Activated CD8-positive, alpha-beta memory T cell treated with anti-CD3 and anti-CD28 coated beads for 36 hours (primary cell): Measurements from ENCODE around the gene NHLRC3. TPM values are rescaled to one million over a fixed set of nuclear protein-coding genes. Genes with fewer than 3 reads are reported as not detected.
"Not testable (repeated sequence)": the region's sequence is repeated elsewhere in the genome, so short reads cannot be mapped to it uniquely, and the experiment has no call there.

ENCODE experiments used
- CTCF ChIA-PET: fragments of 350-600 bp; sonication (Branson Sonifier 250); formaldehyde crosslinking; loops from one replicate; lab custom pipeline; 2021; ENCODE audit warnings: antibody characterized with exemption; lab: Charles Lee
- POLR2A ChIA-PET: fragments of 350-600 bp; sonication (Branson Sonifier 250); formaldehyde crosslinking; loops from one replicate; lab custom pipeline; 2021; ENCODE audit warnings: antibody characterized with exemption; lab: Charles Lee
- total RNA-seq, 2 experiments: library from RNA; stranded (reverse); gene quantifications; one replicate each; pipeline ENCODE4 v1.2.3, GENCODE V29; 2021

Gene NHLRC3
- 10 to 100 TPM; 16.5 to 17.1 TPM for total RNA-seq

GRCh38 chr13:39037880-39038568 is at the start of gene NHLRC3, which contains the start of gene PROSER1:
NHLRC3 (plus strand) TSS chr13:39038456; CDS start chr13:39038640, 184 bp downstream.
PROSER1 (minus strand) TSS chr13:39038089; CDS start chr13:39037242, 847 bp downstream.
- POLR2A ChIA-PET, result no interaction called here

GRCh38 chr13:38990693-38991092 is 47.6 kb upstream of the NHLRC3 start, which contains the start of gene STOML3:
STOML3 (minus strand) TSS chr13:38990831; CDS start chr13:38990721, 110 bp downstream.
- POLR2A ChIA-PET, result no interaction called here
- CTCF ChIA-PET, result no interaction called here

More at GRCh38 chr13:39037880-39038568, at the start of gene NHLRC3, which contains the start of gene PROSER1:
- CTCF ChIA-PET, result interaction anchor here (0.8 to 1.0 kb wide), 2 partner anchors 578 to 625 kb away, joined by 3 to 4 read pairs; no protein-coding TSS in a partner anchor

- CTCF ChIA-PET, result no interaction called here
- POLR2A ChIA-PET, result no interaction called here
These were observed 44.9 kb upstream of the NHLRC3 start for GRCh38 chr13:38993381-38993780.

GRCh38 chr13:38998739-38999138 is 39.5 kb upstream of the NHLRC3 start:
- CTCF ChIA-PET, result no interaction called here

GRCh38 chr13:39006371-39007111 is 31.7 kb upstream of the NHLRC3 start:
- CTCF ChIA-PET, POLR2A ChIA-PET: not testable (repeated sequence)

More at GRCh38 chr13:38998739-38999138, 39.5 kb upstream of the NHLRC3 start:
- POLR2A ChIA-PET, result no interaction called here

- CTCF ChIA-PET, result no interaction called here
- POLR2A ChIA-PET, result interaction anchor here (0.6 kb wide), 1 partner anchor 21 kb away, joined by 3 read pairs; no protein-coding TSS in a partner anchor
These were observed 25.6 kb upstream of the NHLRC3 start for GRCh38 chr13:39012608-39013007.

GRCh38 chr13:39013462-39013861 is 24.8 kb upstream of the NHLRC3 start:
- ChIA-PET CTCF (no interaction called here), POLR2A (no interaction called here)

GRCh38 chr13:39016087-39016486 is 22.2 kb upstream of the NHLRC3 start:
- POLR2A ChIA-PET, result no interaction called here

GRCh38 chr13:39016787-39017186 is 21.5 kb upstream of the NHLRC3 start:
- POLR2A ChIA-PET, result no interaction called here
- CTCF ChIA-PET, result no interaction called here

More at GRCh38 chr13:39016087-39016486, 22.2 kb upstream of the NHLRC3 start:
- CTCF ChIA-PET, result no interaction called here

- ChIA-PET POLR2A (no interaction called here), CTCF (no interaction called here)
These were observed 17.3 kb upstream of the NHLRC3 start for GRCh38 chr13:39020853-39021462.

- ChIA-PET POLR2A (no interaction called here), CTCF (no interaction called here)
These were observed 14.9 kb upstream of the NHLRC3 start for GRCh38 chr13:39023316-39023715.

GRCh38 chr13:39023761-39024160 is 14.5 kb upstream of the NHLRC3 start:
- POLR2A ChIA-PET, result no interaction called here
- CTCF ChIA-PET, result no interaction called here

GRCh38 chr13:39025433-39025839 is 12.8 kb upstream of the NHLRC3 start:
- ChIA-PET POLR2A (no interaction called here), CTCF (no interaction called here)

- CTCF ChIA-PET, result interaction anchor here (0.6 kb wide), 1 partner anchor 113 kb away, joined by 3 read pairs; no protein-coding TSS in a partner anchor
- POLR2A ChIA-PET, result no interaction called here
These were observed 6.1 kb upstream of the NHLRC3 start for GRCh38 chr13:39032150-39032549.

- ChIA-PET CTCF (no interaction called here), POLR2A (no interaction called here)
These were observed 4.2 kb upstream of the NHLRC3 start for GRCh38 chr13:39034085-39034484.

GRCh38 chr13:39035204-39035603 is 3.1 kb upstream of the NHLRC3 start:
- ChIA-PET POLR2A (no interaction called here), CTCF (no interaction called here)

- ChIA-PET POLR2A (no interaction called here), CTCF (no interaction called here)
These were observed 2.5 kb upstream of the NHLRC3 start for GRCh38 chr13:39035799-39036198.

GRCh38 chr13:39036212-39036611 is 2.0 kb upstream of the NHLRC3 start:
- POLR2A ChIA-PET, result interaction anchor here (0.6 kb wide), 1 partner anchor 52 kb away, joined by 3 read pairs; no protein-coding TSS in a partner anchor
- CTCF ChIA-PET, result no interaction called here

- POLR2A ChIA-PET, result interaction anchor here (0.7 kb wide), 1 partner anchor 111 kb away, joined by 5 read pairs; no protein-coding TSS in a partner anchor
- CTCF ChIA-PET, result interaction anchor here (0.8 kb wide), 1 partner anchor 626 kb away, joined by 3 read pairs; no protein-coding TSS in a partner anchor
These were observed 811 bp upstream of the NHLRC3 start for GRCh38 chr13:39037410-39037879.
